Raji (cell line): ENCODE measurements around the gene KCNQ1.

Source experiments
- POLR2A ChIP-seq: IDR thresholded peaks from 2 replicates; pipeline ENCODE4 v1.6.1; 2011; ENCODE audit warnings: low read depth, low read length, control low read depth; ENCODE audit not compliant: insufficient read depth

Gene KCNQ1

GRCh38 chr11:2512431-2513407, 67.9 kb downstream of the KCNQ1 start:
- TF ChIP-seq POLR2A, result no peak

GRCh38 chr11:2513441-2513840, 68.6 kb downstream of the KCNQ1 start:
- no peak for TF ChIP-seq POLR2A

GRCh38 chr11:2515401-2516275, 70.8 kb downstream of the KCNQ1 start:
- no peak for TF ChIP-seq POLR2A

GRCh38 chr11:2516276-2517015, 71.6 kb downstream of the KCNQ1 start:
- TF ChIP-seq POLR2A, result no peak

- no peak for TF ChIP-seq POLR2A
Measured at GRCh38 chr11:2517016-2517385, 72.2 kb downstream of the KCNQ1 start.

- no peak for TF ChIP-seq POLR2A
Measured at GRCh38 chr11:2517386-2518064, 72.7 kb downstream of the KCNQ1 start.

- no peak for TF ChIP-seq POLR2A
Measured at GRCh38 chr11:2518111-2518982, 73.5 kb downstream of the KCNQ1 start.

- TF ChIP-seq POLR2A, result no peak
Measured at GRCh38 chr11:2518983-2519340, 74.2 kb downstream of the KCNQ1 start.

- TF ChIP-seq POLR2A, result no peak
Measured at GRCh38 chr11:2519517-2519861, 74.7 kb downstream of the KCNQ1 start.

- TF ChIP-seq POLR2A, result no peak
Measured at GRCh38 chr11:2519862-2520735, 75.3 kb downstream of the KCNQ1 start.

- TF ChIP-seq POLR2A, result no peak
Measured at GRCh38 chr11:2520736-2521035, 75.9 kb downstream of the KCNQ1 start.

GRCh38 chr11:2521081-2521732, 76.4 kb downstream of the KCNQ1 start:
- no peak for TF ChIP-seq POLR2A

GRCh38 chr11:2521733-2522630, 77.2 kb downstream of the KCNQ1 start:
- no peak for TF ChIP-seq POLR2A
